Measurements from ENCODE around the gene SNORC.

Gene SNORC

DNA sequence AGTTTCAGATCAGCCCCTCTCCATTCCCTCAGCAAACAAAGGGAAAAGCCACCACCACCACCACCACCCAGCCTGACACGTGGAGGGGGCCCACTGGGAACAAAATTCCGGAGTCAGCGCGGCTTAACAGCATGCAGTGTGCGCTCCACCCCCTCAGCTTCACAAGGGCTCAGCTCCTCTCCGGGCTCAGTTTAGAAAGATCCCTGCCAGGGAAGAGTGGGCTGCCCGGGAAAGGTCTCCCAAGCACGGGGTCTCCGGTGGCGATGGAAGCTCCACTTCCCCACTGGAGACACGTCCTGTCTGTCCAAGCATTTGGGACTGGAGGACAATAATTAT, 55.7 kb downstream of the SNORC start:
- Histone ChIP-seq H3K4me3 (ENCODE audit: low read length in 2 of 2) (no peak overlapping the region), H3K4me2 (ENCODE audit: insufficient read depth, low read length, poor library complexity, severe bottlenecking) (no peak overlapping the region), H4K91ac (ENCODE audit: low read depth, low read length, poor library complexity) (no peak overlapping the region), H2BK12ac (ENCODE audit: low read length) (no peak overlapping the region), H3K79me1 (ENCODE audit: low read depth, low read length) (no peaks in the 10 kb centered on the region), H2BK5ac (ENCODE audit: low read length) (no peak overlapping the region), H3K18ac (ENCODE audit: low read length) (peak overlapping the region; percentile 50), H3K9ac (ENCODE audit: low read depth, low read length, poor library complexity) (no peak overlapping the region), H3K27me3 (ENCODE audit: control insufficient read depth in 3 of 3, insufficient read depth in 3 of 3, low read depth in 1 of 3, low read length in 3 of 3) (peaks cover 8 to 66% (median 48%) of the 10 kb centered on the region in 3 experiments), H3K14ac (ENCODE audit: low read length) (no peak overlapping the region), H3K4ac (ENCODE audit: low read length) (no peak overlapping the region), H3K36me3 (replicated peaks in 1 of 2; ENCODE audit: control insufficient read depth in 2 of 2, insufficient read depth in 2 of 2, low read length in 2 of 2) (no peaks in the 10 kb centered on the region), H2BK15ac (ENCODE audit: low read length) (no peak overlapping the region), H4K8ac (ENCODE audit: low read depth, low read length) (no peak overlapping the region), H3K4me1 (ENCODE audit: control insufficient read depth in 2 of 2, insufficient read depth in 1 of 2, low read depth in 1 of 2, low read length in 2 of 2) (peaks cover 0 to 15% of the 10 kb centered on the region in 2 donors), H2AK5ac (ENCODE audit: low read depth, low read length) (no peak overlapping the region), H3K23ac (ENCODE audit: low read depth, low read length, poor library complexity) (no peak overlapping the region), H3K27ac (replicated peaks; ENCODE audit: low read length) (no peak overlapping the region), H2AFZ (ENCODE audit: low read length) (peak overlapping the region; percentile 5), H2BK120ac (ENCODE audit: low read depth, low read length) (no peak overlapping the region), H3K9me3 (replicated peaks in 1 of 2; ENCODE audit: control insufficient read depth in 2 of 2, insufficient read depth in 1 of 2, low read depth in 1 of 2, low read length in 2 of 2) (peaks cover 0 to 2% of the 10 kb centered on the region in 2 donors)
- no peak for DNase-seq (ENCODE audit: low spot score)
- no CpG with 5 or more reads among the region's 11 CpGs for WGBS, 2 donors (ENCODE audit: extremely low coverage in 2 of 2, insufficient read length in 2 of 2, insufficient replicate concordance in 1 of 2)

GRCh38 chr2:232926431-232926939, 56.4 kb downstream of the SNORC start:
- H3K4me1 ChIP-seq (ENCODE audit: control insufficient read depth in 2 of 2, insufficient read depth in 1 of 2, low read depth in 1 of 2, low read length in 2 of 2), result peaks cover 0 to 15% of the 10 kb centered on the region in 2 donors
- no peak overlapping the region for H3K23ac ChIP-seq (ENCODE audit: low read depth, low read length, poor library complexity)
- H3K9me3 ChIP-seq (replicated peaks in 1 of 2; ENCODE audit: control insufficient read depth in 2 of 2, insufficient read depth in 1 of 2, low read depth in 1 of 2, low read length in 2 of 2), result peaks cover 0 to 4% of the 10 kb centered on the region in 2 donors
- no peak overlapping the region for H4K91ac ChIP-seq (ENCODE audit: low read depth, low read length, poor library complexity)
- no peak overlapping the region for H3K27ac ChIP-seq (replicated peaks; ENCODE audit: low read length)
- H2AK5ac ChIP-seq (ENCODE audit: low read depth, low read length), result no peak overlapping the region
- H4K8ac ChIP-seq (ENCODE audit: low read depth, low read length), result no peak overlapping the region
- peak overlapping the region; percentile 61 for H3K18ac ChIP-seq (ENCODE audit: low read length)
- H3K9ac ChIP-seq (ENCODE audit: low read depth, low read length, poor library complexity), result no peak overlapping the region
- no peak overlapping the region for H2BK15ac ChIP-seq (ENCODE audit: low read length)
- no peak overlapping the region for H2BK5ac ChIP-seq (ENCODE audit: low read length)
- no peak overlapping the region for H2BK12ac ChIP-seq (ENCODE audit: low read length)
- no peak for DNase-seq (ENCODE audit: low spot score)
- H3K36me3 ChIP-seq (replicated peaks in 1 of 2; ENCODE audit: control insufficient read depth in 2 of 2, insufficient read depth in 2 of 2, low read length in 2 of 2), result no peaks in the 10 kb centered on the region
- H3K79me1 ChIP-seq (ENCODE audit: low read depth, low read length), result no peaks in the 10 kb centered on the region
- no CpG with 5 or more reads among the region's 13 CpGs for WGBS, 2 donors (ENCODE audit: extremely low coverage in 2 of 2, insufficient read length in 2 of 2, insufficient replicate concordance in 1 of 2)
- no peak overlapping the region for H3K14ac ChIP-seq (ENCODE audit: low read length)
- no peak overlapping the region for H3K4ac ChIP-seq (ENCODE audit: low read length)
- peak overlapping the region in 1 of 2 donors; percentile 49 for H3K4me3 ChIP-seq (ENCODE audit: low read length in 2 of 2)
- H2BK120ac ChIP-seq (ENCODE audit: low read depth, low read length), result no peak overlapping the region
- peak overlapping the region; percentile 82 for H2AFZ ChIP-seq (ENCODE audit: low read length)
- peak overlapping the region; percentile 77 for H3K4me2 ChIP-seq (ENCODE audit: insufficient read depth, low read length, poor library complexity, severe bottlenecking)
- H3K27me3 ChIP-seq (ENCODE audit: control insufficient read depth in 3 of 3, insufficient read depth in 3 of 3, low read depth in 1 of 3, low read length in 3 of 3), result peaks cover 8 to 73% (median 48%) of the 10 kb centered on the region in 3 experiments

DNA sequence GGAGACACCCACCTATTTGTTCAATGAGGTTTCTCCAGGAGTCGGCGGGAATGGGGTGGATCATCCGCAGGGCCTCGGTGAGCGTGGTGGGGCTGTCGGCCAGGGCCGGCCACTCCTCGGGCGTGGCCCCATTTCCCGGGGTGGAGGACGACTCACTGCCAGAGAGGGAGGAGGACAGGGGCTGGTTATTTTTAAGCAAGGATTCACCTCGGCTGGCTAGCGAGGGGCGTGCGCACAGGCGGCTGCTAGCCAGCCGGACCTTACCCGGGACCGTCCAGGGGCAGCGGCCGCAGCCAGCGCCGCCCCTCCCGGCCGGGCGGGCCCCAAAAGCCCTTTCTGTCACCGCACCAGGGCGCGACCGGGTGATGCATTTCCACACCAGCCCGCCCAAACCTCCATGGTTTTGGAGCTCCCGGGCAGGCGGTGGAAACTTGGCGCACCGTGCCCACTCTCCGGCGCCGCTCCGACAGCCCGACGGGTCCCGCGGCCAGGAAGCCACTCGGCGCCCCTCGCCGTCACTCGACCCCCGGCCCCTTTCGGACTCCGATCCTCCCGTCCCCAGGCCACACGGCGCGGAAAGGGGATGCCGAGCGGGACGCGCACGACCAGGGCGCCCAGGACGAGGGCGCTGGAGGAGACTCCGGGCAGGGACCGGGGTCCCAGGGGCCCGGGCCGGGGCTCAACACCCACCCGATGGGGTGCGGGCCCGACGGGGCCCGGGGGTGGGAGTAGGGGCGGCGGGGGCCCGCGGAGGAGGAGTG, 57.1 kb downstream of the SNORC start:
- Histone ChIP-seq H3K9ac (ENCODE audit: low read depth, low read length, poor library complexity) (peak overlapping the region; percentile 12), H3K9me3 (replicated peaks in 1 of 2; ENCODE audit: control insufficient read depth in 2 of 2, insufficient read depth in 1 of 2, low read depth in 1 of 2, low read length in 2 of 2) (peaks cover 0 to 4% of the 10 kb centered on the region in 2 donors), H2AFZ (ENCODE audit: low read length) (peak overlapping the region; percentile 82), H3K4ac (ENCODE audit: low read length) (no peak overlapping the region), H3K27ac (replicated peaks; ENCODE audit: low read length) (no peak overlapping the region), H2BK15ac (ENCODE audit: low read length) (peak overlapping the region; percentile 71), H3K4me2 (ENCODE audit: insufficient read depth, low read length, poor library complexity, severe bottlenecking) (peak overlapping the region; percentile 77), H4K8ac (ENCODE audit: low read depth, low read length) (no peak overlapping the region), H3K18ac (ENCODE audit: low read length) (peak overlapping the region; percentile 76), H2AK5ac (ENCODE audit: low read depth, low read length) (no peak overlapping the region), H3K14ac (ENCODE audit: low read length) (no peak overlapping the region), H4K91ac (ENCODE audit: low read depth, low read length, poor library complexity) (no peak overlapping the region), H3K36me3 (replicated peaks in 1 of 2; ENCODE audit: control insufficient read depth in 2 of 2, insufficient read depth in 2 of 2, low read length in 2 of 2) (no peaks in the 10 kb centered on the region), H3K23ac (ENCODE audit: low read depth, low read length, poor library complexity) (peak overlapping the region; percentile 22), H2BK5ac (ENCODE audit: low read length) (no peak overlapping the region), H2BK120ac (ENCODE audit: low read depth, low read length) (no peak overlapping the region), H3K79me1 (ENCODE audit: low read depth, low read length) (no peaks in the 10 kb centered on the region), H3K27me3 (ENCODE audit: control insufficient read depth in 3 of 3, insufficient read depth in 3 of 3, low read depth in 1 of 3, low read length in 3 of 3) (peaks cover 8 to 73% (median 48%) of the 10 kb centered on the region in 3 experiments), H3K4me3 (ENCODE audit: low read length in 2 of 2) (peak overlapping the region; percentile 43 to 77), H2BK12ac (ENCODE audit: low read length) (no peak overlapping the region), H3K4me1 (ENCODE audit: control insufficient read depth in 2 of 2, insufficient read depth in 1 of 2, low read depth in 1 of 2, low read length in 2 of 2) (peaks cover 0 to 15% of the 10 kb centered on the region in 2 donors)
- WGBS, 2 donors (ENCODE audit: extremely low coverage in 2 of 2, insufficient read length in 2 of 2, insufficient replicate concordance in 1 of 2), result no CpG with 5 or more reads among the region's 76 CpGs
- no peak for DNase-seq (ENCODE audit: low spot score)

GRCh38 chr2:232927793-232928550, 57.9 kb downstream of the SNORC start:
- Histone ChIP-seq H3K18ac (ENCODE audit: low read length) (peak overlapping the region; percentile 92), H3K9ac (ENCODE audit: low read depth, low read length, poor library complexity) (peak overlapping the region; percentile 73), H3K27me3 (ENCODE audit: control insufficient read depth in 3 of 3, insufficient read depth in 3 of 3, low read depth in 1 of 3, low read length in 3 of 3) (peaks cover 8 to 69% (median 48%) of the 10 kb centered on the region in 3 experiments), H3K23ac (ENCODE audit: low read depth, low read length, poor library complexity) (no peak overlapping the region), H4K91ac (ENCODE audit: low read depth, low read length, poor library complexity) (no peak overlapping the region), H4K8ac (ENCODE audit: low read depth, low read length) (no peak overlapping the region), H3K9me3 (replicated peaks in 1 of 2; ENCODE audit: control insufficient read depth in 2 of 2, insufficient read depth in 1 of 2, low read depth in 1 of 2, low read length in 2 of 2) (peaks cover 0 to 4% of the 10 kb centered on the region in 2 donors), H2BK120ac (ENCODE audit: low read depth, low read length) (no peak overlapping the region), H2AK5ac (ENCODE audit: low read depth, low read length) (no peak overlapping the region), H2AFZ (ENCODE audit: low read length) (peak overlapping the region; percentile 92), H3K27ac (replicated peaks; ENCODE audit: low read length) (no peak overlapping the region), H3K4me2 (ENCODE audit: insufficient read depth, low read length, poor library complexity, severe bottlenecking) (peak overlapping the region; percentile 84), H3K36me3 (replicated peaks in 1 of 2; ENCODE audit: control insufficient read depth in 2 of 2, insufficient read depth in 2 of 2, low read length in 2 of 2) (no peaks in the 10 kb centered on the region), H3K4ac (ENCODE audit: low read length) (no peak overlapping the region), H3K14ac (ENCODE audit: low read length) (no peak overlapping the region), H2BK12ac (ENCODE audit: low read length) (peak overlapping the region; percentile 52), H3K79me1 (ENCODE audit: low read depth, low read length) (no peaks in the 10 kb centered on the region), H2BK15ac (ENCODE audit: low read length) (peak overlapping the region; percentile 71), H3K4me1 (ENCODE audit: control insufficient read depth in 2 of 2, insufficient read depth in 1 of 2, low read depth in 1 of 2, low read length in 2 of 2) (peaks cover 0 to 15% of the 10 kb centered on the region in 2 donors), H2BK5ac (ENCODE audit: low read length) (no peak overlapping the region), H3K4me3 (ENCODE audit: low read length in 2 of 2) (peak overlapping the region; percentile 43 to 83)
- WGBS, 2 donors (ENCODE audit: extremely low coverage in 2 of 2, insufficient read length in 2 of 2, insufficient replicate concordance in 1 of 2), result no CpG with 5 or more reads among the region's 114 CpGs
- peak; percentile 53 for DNase-seq (ENCODE audit: low spot score)

Data from neuronal stem cell (in vitro differentiated cells).